ENCODE measurements around the gene PLCH1.

DNA sequence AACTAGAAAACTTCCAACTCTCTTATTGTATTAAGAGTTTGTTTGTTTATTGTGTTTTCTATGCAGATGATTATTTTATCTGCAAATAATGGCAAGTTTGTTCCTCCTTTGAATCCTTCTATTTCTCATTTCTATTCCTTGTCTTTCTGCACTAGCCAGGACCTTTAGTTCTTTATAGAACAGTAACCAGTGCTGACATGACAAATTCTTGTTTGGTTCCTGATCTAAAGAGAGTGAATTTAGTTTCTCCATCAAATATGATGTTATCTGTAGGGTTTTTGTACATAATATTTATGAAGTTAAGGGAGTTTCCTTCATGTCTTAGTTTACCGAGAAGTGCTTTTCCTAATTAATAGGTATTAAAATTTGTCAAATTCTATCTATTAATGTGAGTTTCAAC lies 350.6 kb downstream of the PLCH1 start:
- TF ChIP-seq, protein P1, sequence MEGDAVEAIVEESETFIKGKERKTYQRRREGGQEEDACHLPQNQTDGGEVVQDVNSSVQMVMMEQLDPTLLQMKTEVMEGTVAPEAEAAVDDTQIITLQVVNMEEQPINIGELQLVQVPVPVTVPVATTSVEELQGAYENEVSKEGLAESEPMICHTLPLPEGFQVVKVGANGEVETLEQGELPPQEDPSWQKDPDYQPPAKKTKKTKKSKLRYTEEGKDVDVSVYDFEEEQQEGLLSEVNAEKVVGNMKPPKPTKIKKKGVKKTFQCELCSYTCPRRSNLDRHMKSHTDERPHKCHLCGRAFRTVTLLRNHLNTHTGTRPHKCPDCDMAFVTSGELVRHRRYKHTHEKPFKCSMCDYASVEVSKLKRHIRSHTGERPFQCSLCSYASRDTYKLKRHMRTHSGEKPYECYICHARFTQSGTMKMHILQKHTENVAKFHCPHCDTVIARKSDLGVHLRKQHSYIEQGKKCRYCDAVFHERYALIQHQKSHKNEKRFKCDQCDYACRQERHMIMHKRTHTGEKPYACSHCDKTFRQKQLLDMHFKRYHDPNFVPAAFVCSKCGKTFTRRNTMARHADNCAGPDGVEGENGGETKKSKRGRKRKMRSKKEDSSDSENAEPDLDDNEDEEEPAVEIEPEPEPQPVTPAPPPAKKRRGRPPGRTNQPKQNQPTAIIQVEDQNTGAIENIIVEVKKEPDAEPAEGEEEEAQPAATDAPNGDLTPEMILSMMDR (IDR thresholded peaks at IDR 0.05): no peak
- no peak for TF ChIP-seq POLR2A (IDR thresholded peaks at IDR 0.05)
